ENCODE data around the gene FOXA1. TPM values are rescaled to one million over a fixed set of nuclear protein-coding genes. Genes with fewer than 3 reads are reported as not detected.
A peak's percentile ranks its signal among the peaks of the same experiment; 100 is the strongest.

Gene FOXA1
- total RNA-seq (not detected), polyA plus RNA-seq (10 to 100 TPM; 14.4 to 19.4 (median 18.3) TPM)

GRCh38 chr14:37594971-37595808 is at the start of gene FOXA1, which contains the start of gene TTC6:
FOXA1 (minus strand) TSS chr14:37595249; CDS start chr14:37594972, 277 bp downstream.
TTC6 (plus strand) TSS chr14:37595629; CDS start chr14:37622065, 26,436 bp downstream.
- WGBS, 2 donors, result 1 to 2% methylated on average over 92 of the region's 92 CpGs
- intact Hi-C loops (cut with DNase I), result no loop called here
- TF ChIP-seq POLR2A (IDR thresholded peaks at IDR 0.05), result no peak
- no peak for TF ChIP-seq POLR2AphosphoS5 (IDR thresholded peaks at IDR 0.05)
- no peak for TF ChIP-seq EP300 (IDR thresholded peaks at IDR 0.05)
- TF ChIP-seq, protein P1, sequence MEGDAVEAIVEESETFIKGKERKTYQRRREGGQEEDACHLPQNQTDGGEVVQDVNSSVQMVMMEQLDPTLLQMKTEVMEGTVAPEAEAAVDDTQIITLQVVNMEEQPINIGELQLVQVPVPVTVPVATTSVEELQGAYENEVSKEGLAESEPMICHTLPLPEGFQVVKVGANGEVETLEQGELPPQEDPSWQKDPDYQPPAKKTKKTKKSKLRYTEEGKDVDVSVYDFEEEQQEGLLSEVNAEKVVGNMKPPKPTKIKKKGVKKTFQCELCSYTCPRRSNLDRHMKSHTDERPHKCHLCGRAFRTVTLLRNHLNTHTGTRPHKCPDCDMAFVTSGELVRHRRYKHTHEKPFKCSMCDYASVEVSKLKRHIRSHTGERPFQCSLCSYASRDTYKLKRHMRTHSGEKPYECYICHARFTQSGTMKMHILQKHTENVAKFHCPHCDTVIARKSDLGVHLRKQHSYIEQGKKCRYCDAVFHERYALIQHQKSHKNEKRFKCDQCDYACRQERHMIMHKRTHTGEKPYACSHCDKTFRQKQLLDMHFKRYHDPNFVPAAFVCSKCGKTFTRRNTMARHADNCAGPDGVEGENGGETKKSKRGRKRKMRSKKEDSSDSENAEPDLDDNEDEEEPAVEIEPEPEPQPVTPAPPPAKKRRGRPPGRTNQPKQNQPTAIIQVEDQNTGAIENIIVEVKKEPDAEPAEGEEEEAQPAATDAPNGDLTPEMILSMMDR (IDR thresholded peaks at IDR 0.05), result no peak
- peak within 1 kb of the TSS in 1 of 4 donors; percentile 23 for H3K27ac ChIP-seq
- no peak for DNase-seq
- no peaks in the 10 kb centered on the region for H3K9me3 ChIP-seq
- H3K4me3 ChIP-seq, result peak within 1 kb of the TSS in 3 of 4 donors; percentile 34 to 40 (median 37)
- peaks cover 0 to 57% (median 47%) of the 10 kb centered on the region in 4 donors for H3K4me1 ChIP-seq
- H3K27me3 ChIP-seq, result peaks cover 85 to 98% (median 97%) of the 10 kb centered on the region in 3 donors
- H3K36me3 ChIP-seq, result no peaks in the 10 kb centered on the region

- H3K4me3 ChIP-seq, result no peak overlapping the region
- no peaks in the 10 kb centered on the region for H3K9me3 ChIP-seq
- H3K27me3 ChIP-seq, result no peaks in the 10 kb centered on the region
- H3K27ac ChIP-seq, result no peak overlapping the region
- no peaks in the 10 kb centered on the region for H3K36me3 ChIP-seq
- DNase-seq, result no peak
- no peaks in the 10 kb centered on the region for H3K4me1 ChIP-seq
- WGBS, 2 donors, result 74 to 87% methylated on average over 4 of the region's 4 CpGs
- TF ChIP-seq POLR2AphosphoS5 (IDR thresholded peaks at IDR 0.05), result no peak
- TF ChIP-seq, protein P1 (IDR thresholded peaks at IDR 0.05), result no peak
- TF ChIP-seq EP300 (IDR thresholded peaks at IDR 0.05), result no peak
- no peak for TF ChIP-seq POLR2A (IDR thresholded peaks at IDR 0.05)
- intact Hi-C loops (cut with DNase I), result no loop called here
These were observed 48.7 kb upstream of the FOXA1 start for GRCh38 chr14:37643701-37644100.

DNA sequence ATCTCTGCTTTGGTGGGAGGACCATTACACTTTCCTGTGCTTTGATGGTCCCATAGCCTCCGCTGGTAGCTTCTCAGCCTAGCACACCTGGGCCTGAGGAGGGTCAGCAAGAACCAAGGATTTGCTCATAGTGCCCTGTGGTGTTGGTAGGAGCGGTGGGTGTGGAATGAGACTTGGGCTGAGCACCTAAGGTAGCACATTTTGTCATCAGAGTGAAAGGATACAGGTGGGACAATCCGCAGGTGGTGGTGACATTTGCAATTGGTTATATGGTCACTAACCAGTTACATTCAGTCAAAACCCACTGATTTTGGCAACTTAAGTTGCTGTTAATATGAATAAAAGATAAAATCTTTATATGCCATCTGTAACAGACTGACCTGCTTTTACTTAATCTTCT is 47.1 kb upstream of the FOXA1 start:
- intact Hi-C loops (cut with DNase I), result no loop called here
- no peak overlapping the region for H3K4me3 ChIP-seq
- H3K4me1 ChIP-seq, result no peaks in the 10 kb centered on the region
- H3K9me3 ChIP-seq, result no peaks in the 10 kb centered on the region
- H3K27ac ChIP-seq, result no peak overlapping the region
- TF ChIP-seq, protein P1 (IDR thresholded peaks at IDR 0.05), result no peak
- TF ChIP-seq EP300 (IDR thresholded peaks at IDR 0.05) (no peak), POLR2AphosphoS5 (IDR thresholded peaks at IDR 0.05) (no peak), POLR2A (IDR thresholded peaks at IDR 0.05) (no peak)
- H3K36me3 ChIP-seq, result no peaks in the 10 kb centered on the region
- H3K27me3 ChIP-seq, result no peaks in the 10 kb centered on the region
- no peak for DNase-seq
- 87 to 94% methylated on average over 3 of the region's 3 CpGs for WGBS, 2 donors

GRCh38 chr14:37641117-37641516 is 46.1 kb upstream of the FOXA1 start:
- no peak overlapping the region for H3K4me3 ChIP-seq
- H3K27ac ChIP-seq, result no peak overlapping the region
- intact Hi-C loops (cut with DNase I), result no loop called here
- H3K27me3 ChIP-seq, result no peaks in the 10 kb centered on the region
- no peak for DNase-seq
- TF ChIP-seq POLR2A (IDR thresholded peaks at IDR 0.05), result no peak
- no peak for TF ChIP-seq EP300 (IDR thresholded peaks at IDR 0.05)
- TF ChIP-seq POLR2AphosphoS5 (IDR thresholded peaks at IDR 0.05), result no peak
- TF ChIP-seq, protein P1 (IDR thresholded peaks at IDR 0.05), result no peak
- H3K9me3 ChIP-seq, result no peaks in the 10 kb centered on the region
- H3K36me3 ChIP-seq, result no peaks in the 10 kb centered on the region
- 13 to 50% methylated on average over 1 of the region's 1 CpG for WGBS, 2 donors
- H3K4me1 ChIP-seq, result no peaks in the 10 kb centered on the region

Data from sigmoid colon (tissue), 7 donors.